Measurements from ENCODE around the gene CEMIP2. TPM values are rescaled to one million over a fixed set of nuclear protein-coding genes. Genes with fewer than 3 reads are reported as not detected.

The CEMIP2 gene
- total RNA-seq, 1 donor from 2014 or later, result 139 TPM

- H3K4me3 ChIP-seq (ENCODE audit: insufficient read depth, low read depth, low read length), result no peak overlapping the region
- H4K20me1 ChIP-seq (ENCODE audit: insufficient read depth, low read length), result no peaks in the 10 kb centered on the region
- H3K9ac ChIP-seq (ENCODE audit: low read length), result no peak overlapping the region
- no peaks in the 10 kb centered on the region for H3K36me3 ChIP-seq (ENCODE audit: insufficient read depth, low read length)
- peaks cover 17% of the 10 kb centered on the region for H3K9me3 Mint-ChIP-seq (ENCODE audit: unreplicated experiment)
- DNase-seq (ENCODE audit: low read depth) (no peak), FAIRE-seq (no peak)
- no peak overlapping the region for H3K4me3 Mint-ChIP-seq (ENCODE audit: unreplicated experiment)
- peaks cover 14% of the 10 kb centered on the region for H3K4me1 Mint-ChIP-seq (ENCODE audit: low read depth, unreplicated experiment)
- H3K4me1 ChIP-seq (ENCODE audit: insufficient read depth, low read length), result peaks cover 5% of the 10 kb centered on the region
- TF ChIP-seq CTCF (IDR thresholded peaks at IDR 0.05; ENCODE audit: insufficient read depth, low read depth, low read length) (no peak), EZH2 (IDR thresholded peaks at IDR 0.05; ENCODE audit: insufficient read depth, low read length) (no peak)
- no peaks in the 10 kb centered on the region for H3K9me3 ChIP-seq (ENCODE audit: insufficient read depth, low read depth, low read length)
- H3K36me3 Mint-ChIP-seq (ENCODE audit: low read depth, unreplicated experiment), result peaks cover 2% of the 10 kb centered on the region
- peak overlapping the region; percentile 10 for H3K27ac Mint-ChIP-seq (ENCODE audit: unreplicated experiment)
- H3K27ac ChIP-seq (ENCODE audit: low read depth, low read length), result no peak overlapping the region
- no peaks in the 10 kb centered on the region for H3K27me3 Mint-ChIP-seq (ENCODE audit: low read depth, unreplicated experiment)
- no peak overlapping the region for H2AFZ ChIP-seq (ENCODE audit: low read depth, low read length)
- no peaks in the 10 kb centered on the region for H3K27me3 ChIP-seq (ENCODE audit: insufficient read depth, low read length)
- no peak overlapping the region for H3K4me2 ChIP-seq (ENCODE audit: low read length)
- no peaks in the 10 kb centered on the region for H3K79me2 ChIP-seq (ENCODE audit: insufficient read depth, low read length)
Observed at GRCh38 chr9:71795097-71795813, 26.9 kb upstream of the CEMIP2 start.

GRCh38 chr9:71793386-71794105 lies 25.2 kb upstream of the CEMIP2 start:
- Histone ChIP-seq H3K4me3 (ENCODE audit: insufficient read depth, low read depth, low read length) (no peak overlapping the region), H3K9me3 (ENCODE audit: insufficient read depth, low read depth, low read length) (no peaks in the 10 kb centered on the region), H2AFZ (ENCODE audit: low read depth, low read length) (no peak overlapping the region), H3K27ac (ENCODE audit: low read depth, low read length) (peak overlapping the region; percentile 40), H3K79me2 (ENCODE audit: insufficient read depth, low read length) (no peaks in the 10 kb centered on the region), H3K27me3 (ENCODE audit: insufficient read depth, low read length) (no peaks in the 10 kb centered on the region), H3K9ac (ENCODE audit: low read length) (no peak overlapping the region), H4K20me1 (ENCODE audit: insufficient read depth, low read length) (no peaks in the 10 kb centered on the region), H3K4me1 (ENCODE audit: insufficient read depth, low read length) (peaks cover 5% of the 10 kb centered on the region), H3K4me2 (ENCODE audit: low read length) (peak overlapping the region; percentile 33), H3K36me3 (ENCODE audit: insufficient read depth, low read length) (no peaks in the 10 kb centered on the region)
- no peak overlapping the region for H3K4me3 Mint-ChIP-seq (ENCODE audit: unreplicated experiment)
- no peak for FAIRE-seq
- peaks cover 14% of the 10 kb centered on the region for H3K4me1 Mint-ChIP-seq (ENCODE audit: low read depth, unreplicated experiment)
- TF ChIP-seq CTCF (IDR thresholded peaks at IDR 0.05; ENCODE audit: insufficient read depth, low read depth, low read length) (no peak), EZH2 (IDR thresholded peaks at IDR 0.05; ENCODE audit: insufficient read depth, low read length) (no peak)
- peak; percentile 85 for DNase-seq (ENCODE audit: low read depth)
- peaks cover 2% of the 10 kb centered on the region for H3K36me3 Mint-ChIP-seq (ENCODE audit: low read depth, unreplicated experiment)
- H3K27ac Mint-ChIP-seq (ENCODE audit: unreplicated experiment), result peak overlapping the region; percentile 98
- H3K27me3 Mint-ChIP-seq (ENCODE audit: low read depth, unreplicated experiment), result no peaks in the 10 kb centered on the region
- H3K9me3 Mint-ChIP-seq (ENCODE audit: unreplicated experiment), result peaks cover 18% of the 10 kb centered on the region

All from astrocyte (in vitro differentiated cells and primary cell).